Stimulated activated CD4-positive, alpha-beta T cell treated with anti-CD3 and anti-CD28 coated beads, Interleukin-12 subunit alpha, Interleukin-12 subunit beta, amount 100 ng/mL, for 4 hours (primary cell): ENCODE measurements around the gene C2orf78.
"Not testable (repeated sequence)": the region's sequence is repeated elsewhere in the genome, so short reads cannot be mapped to it uniquely, and the experiment has no call there.

Experiments
- DNase-seq: peaks from one replicate; pipeline ENCODE4 v3.0.0-alpha.2; 2020

C2orf78 gene

GRCh38 chr2:73783883-73784282, at the start of gene C2orf78:
Gene C2orf78, plus strand, starts transcription at chr2:73784183. Its CDS starts 127 bp downstream, at chr2:73784310.
- DNase-seq: not testable (repeated sequence)

GRCh38 chr2:73736378-73736777, 47.6 kb upstream of the C2orf78 start:
- no peak for DNase-seq

GRCh38 chr2:73736855-73737779, 46.9 kb upstream of the C2orf78 start, which contains the start of gene TPRKB:
Gene TPRKB, minus strand, starts transcription at chr2:73737345. Its CDS starts 2,776 bp downstream, at chr2:73734569.
- peak; percentile 91 for DNase-seq

- DNase-seq: no peak
These were observed 44.9 kb upstream of the C2orf78 start for GRCh38 chr2:73739101-73739500.

GRCh38 chr2:73740767-73741166, 43.2 kb upstream of the C2orf78 start:
- no peak for DNase-seq

GRCh38 chr2:73746015-73746876, 37.7 kb upstream of the C2orf78 start:
- DNase-seq: no peak

GRCh38 chr2:73746877-73747208, 37.1 kb upstream of the C2orf78 start:
- DNase-seq: no peak

GRCh38 chr2:73749314-73749713, 34.7 kb upstream of the C2orf78 start:
- no peak for DNase-seq

- not testable (repeated sequence) for DNase-seq
These were observed 29.7 kb upstream of the C2orf78 start for GRCh38 chr2:73754332-73754731.

GRCh38 chr2:73759285-73759764, 24.7 kb upstream of the C2orf78 start:
- DNase-seq: no peak

- DNase-seq: no peak
These were observed 24.1 kb upstream of the C2orf78 start for GRCh38 chr2:73759904-73760303.

- DNase-seq: no peak
These were observed 21.4 kb upstream of the C2orf78 start for GRCh38 chr2:73762571-73762970.

GRCh38 chr2:73764945-73765344, 19.0 kb upstream of the C2orf78 start:
- no peak for DNase-seq

- DNase-seq: no peak
These were observed 17.6 kb upstream of the C2orf78 start for GRCh38 chr2:73766349-73766748.

GRCh38 chr2:73766994-73767393, 17.0 kb upstream of the C2orf78 start:
- DNase-seq: no peak

- DNase-seq: no peak
These were observed 13.3 kb upstream of the C2orf78 start for GRCh38 chr2:73770725-73771124.

GRCh38 chr2:73772819-73773218, 11.2 kb upstream of the C2orf78 start:
- no peak for DNase-seq

- DNase-seq: no peak
These were observed 7.6 kb upstream of the C2orf78 start for GRCh38 chr2:73776381-73776780.

- no peak for DNase-seq
These were observed 7.0 kb upstream of the C2orf78 start for GRCh38 chr2:73776869-73777519.

GRCh38 chr2:73778867-73779466, 5.0 kb upstream of the C2orf78 start:
- not testable (repeated sequence) for DNase-seq

- DNase-seq: peak; percentile 96
These were observed 4.3 kb upstream of the C2orf78 start, which contains the start of gene DUSP11 for GRCh38 chr2:73779467-73780236. Gene DUSP11, minus strand, starts transcription at chr2:73780103. Its CDS starts 129 bp downstream, at chr2:73779974.

GRCh38 chr2:73780237-73780582, 3.8 kb upstream of the C2orf78 start:
- no peak for DNase-seq
